Sigmoid colon (tissue), 7 donors: Measurements from ENCODE around the gene SOBP. TPM values are rescaled to one million over a fixed set of nuclear protein-coding genes. Genes with fewer than 3 reads are reported as not detected.

Experiments used
- DNase-seq: peaks from one replicate; pipeline ENCODE4 v3.0.0-alpha.2; 2019
- H3K27ac ChIP-seq, 4 donors: fragments of 200-600 bp; sonication (generic); one replicate each; pipeline ENCODE4 v1.5.1; 2016 to 2019; ENCODE audit warnings: mild to moderate bottlenecking in 1 of 4
- H3K27me3 ChIP-seq, 3 donors: fragments of 200-600 bp; sonication (generic); one replicate each; pipeline ENCODE4 v1.5.1; 2019; ENCODE audit warnings: mild to moderate bottlenecking in 1 of 3
- H3K36me3 ChIP-seq, 4 donors: fragments of 200-600 bp; sonication (generic); one replicate each; pipeline ENCODE4 v1.5.1; 2016 to 2019
- H3K4me1 ChIP-seq, 4 donors: fragments of 200-600 bp; sonication (generic); one replicate each; pipeline ENCODE4 v1.5.1; 2017 to 2019
- H3K4me3 ChIP-seq, 4 donors: fragments of 200-600 bp; sonication (generic); one replicate each; pipeline ENCODE4 v1.5.1; 2017 to 2019; ENCODE audit warnings: mild to moderate bottlenecking in 2 of 4, moderate library complexity in 1 of 4
- H3K9me3 ChIP-seq, 4 donors: fragments of 200-600 bp in 3 of 4; sonication (generic) in 3 of 4; one replicate each; pipeline versions ENCODE4 v1.5.1 to v1.6.1; 2013 to 2019
- EP300 ChIP-seq, 4 donors: sonication (generic); formaldehyde crosslinking; IDR thresholded peaks; one replicate each; pipeline ENCODE4 v1.6.1; 2017; ENCODE audit warnings: antibody characterized with exemption in 4 of 4
- POLR2A ChIP-seq, 2 donors: fragments of 450-650 bp; IDR thresholded peaks; one replicate each; pipeline ENCODE4 v1.6.1; 2016; ENCODE audit warnings: antibody characterized with exemption in 2 of 2, mild to moderate bottlenecking in 2 of 2, moderate library complexity in 2 of 2
- POLR2AphosphoS5 ChIP-seq, 4 donors: sonication (generic); formaldehyde crosslinking; IDR thresholded peaks; one replicate each; pipeline ENCODE4 v1.6.1; 2017; ENCODE audit warnings: antibody characterized with exemption in 4 of 4
- WGBS, 2 donors: extraction: QIAGEN DNeasy Blood & Tissue Kit; methylation state at CpG; one replicate each; pipeline ENCODE4 v1.1.7; 2013; 5-methylcytosine and 5-hydroxymethylcytosine counted together
- intact Hi-C: fragments of 100-400 bp; cut with DNase I; formaldehyde crosslinking; loops from one replicate; pipeline ENCODE4 v1.15.1; 2023
- polyA plus RNA-seq, 3 donors: library from polyadenylated mRNA; stranded (reverse); fragments of 200-250 nt; gene quantifications; one replicate each; pipeline ENCODE4 v1.2.3, GENCODE V29; 2013
- total RNA-seq, 4 donors: library from RNA; depleted of rRNA; stranded (reverse); fragments of >200 nt; gene quantifications; one replicate each; pipeline ENCODE4 v1.1.0, GENCODE V29; 2016
- TF ChIP-seq, protein P1 (sequence below), 4 experiments: fragments of 450-650 bp in 3 of 4; fragments of 200-600 bp in 1 of 4; IDR thresholded peaks; one replicate each; pipeline ENCODE4 v1.5.1; 2016 to 2019; ENCODE audit warnings: antibody characterized with exemption in 4 of 4, mild to moderate bottlenecking in 3 of 4, moderate library complexity in 2 of 4
- donor health status: healthy with polysubstance abuse.
- donor health status: Bipolar disorder and iron deficiency.
- donor health status: healthy.

Gene SOBP
- total and polyA plus RNA-seq, 7 donors = 1.2 to 38.5 (median 16.8) TPM

DNA sequence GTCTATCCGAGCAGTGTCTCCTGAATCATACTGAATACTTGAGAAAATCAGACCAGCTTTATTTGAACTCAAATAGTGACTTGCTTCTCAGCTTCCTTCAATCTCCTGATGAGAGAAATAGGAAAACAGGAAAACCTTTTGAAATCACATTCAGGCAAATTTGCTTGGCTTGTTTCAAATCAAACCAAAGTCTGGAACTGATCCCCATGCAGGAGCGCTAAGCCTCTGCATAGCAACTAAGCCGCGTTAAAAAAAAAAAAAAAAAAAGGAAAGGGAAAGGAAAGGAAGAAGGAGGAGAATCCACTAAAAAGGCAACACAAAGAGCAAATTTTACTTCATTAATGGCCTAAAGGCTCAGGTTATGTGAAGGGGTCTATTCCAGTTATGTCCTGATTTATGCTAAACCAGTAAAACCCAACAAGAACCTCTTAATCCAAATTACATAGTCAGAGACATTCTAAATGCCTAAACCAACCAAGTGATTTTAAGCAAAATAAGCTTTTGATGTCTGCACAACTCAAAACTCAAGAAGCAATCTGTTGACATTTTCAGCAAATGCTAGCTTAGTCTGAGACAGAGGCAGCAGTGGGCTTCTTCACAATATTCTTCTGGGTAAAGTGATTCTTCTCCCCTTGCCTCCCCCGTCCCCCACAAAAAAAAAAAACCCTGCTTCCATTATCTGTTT, 112.5 kb downstream of the SOBP start:
- intact Hi-C loops = no loop called here
- H3K27me3 ChIP-seq = no peaks in the 10 kb centered on the region
- no peaks in the 10 kb centered on the region for H3K36me3 ChIP-seq
- H3K27ac ChIP-seq = no peak overlapping the region
- TF ChIP-seq EP300 (IDR thresholded peaks at IDR 0.05) = no peak
- TF ChIP-seq, protein P1, sequence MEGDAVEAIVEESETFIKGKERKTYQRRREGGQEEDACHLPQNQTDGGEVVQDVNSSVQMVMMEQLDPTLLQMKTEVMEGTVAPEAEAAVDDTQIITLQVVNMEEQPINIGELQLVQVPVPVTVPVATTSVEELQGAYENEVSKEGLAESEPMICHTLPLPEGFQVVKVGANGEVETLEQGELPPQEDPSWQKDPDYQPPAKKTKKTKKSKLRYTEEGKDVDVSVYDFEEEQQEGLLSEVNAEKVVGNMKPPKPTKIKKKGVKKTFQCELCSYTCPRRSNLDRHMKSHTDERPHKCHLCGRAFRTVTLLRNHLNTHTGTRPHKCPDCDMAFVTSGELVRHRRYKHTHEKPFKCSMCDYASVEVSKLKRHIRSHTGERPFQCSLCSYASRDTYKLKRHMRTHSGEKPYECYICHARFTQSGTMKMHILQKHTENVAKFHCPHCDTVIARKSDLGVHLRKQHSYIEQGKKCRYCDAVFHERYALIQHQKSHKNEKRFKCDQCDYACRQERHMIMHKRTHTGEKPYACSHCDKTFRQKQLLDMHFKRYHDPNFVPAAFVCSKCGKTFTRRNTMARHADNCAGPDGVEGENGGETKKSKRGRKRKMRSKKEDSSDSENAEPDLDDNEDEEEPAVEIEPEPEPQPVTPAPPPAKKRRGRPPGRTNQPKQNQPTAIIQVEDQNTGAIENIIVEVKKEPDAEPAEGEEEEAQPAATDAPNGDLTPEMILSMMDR (IDR thresholded peaks at IDR 0.05) = no peak
- TF ChIP-seq POLR2A (IDR thresholded peaks at IDR 0.05) = no peak
- TF ChIP-seq POLR2AphosphoS5 (IDR thresholded peaks at IDR 0.05) = no peak
- no peaks in the 10 kb centered on the region for H3K9me3 ChIP-seq
- WGBS, 2 donors = 83 to 92% methylated on average over 5 of the region's 5 CpGs
- no peak overlapping the region for H3K4me3 ChIP-seq
- DNase-seq = no peak
- H3K4me1 ChIP-seq = peaks cover 0 to 17% (median 3%) of the 10 kb centered on the region in 4 donors

DNA sequence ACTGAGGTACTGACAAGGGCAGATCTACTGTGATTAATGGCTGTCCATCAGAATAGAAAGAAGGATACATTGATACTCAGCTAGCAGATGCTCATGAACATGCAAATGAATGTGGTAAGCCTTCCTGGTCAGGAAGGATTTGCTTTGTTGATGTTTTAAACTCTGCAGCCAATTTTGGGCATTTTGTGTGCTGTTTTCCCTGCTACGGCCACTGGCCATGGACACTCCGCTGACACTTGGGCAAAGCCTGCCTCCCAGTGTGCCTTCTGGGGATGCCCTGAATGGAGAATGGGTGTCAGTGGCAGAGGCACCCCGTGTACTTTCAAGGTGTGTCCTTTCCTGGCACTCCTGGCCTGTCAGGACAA, 113.1 kb downstream of the SOBP start:
- Histone ChIP-seq H3K4me1 (peaks cover 0 to 17% (median 3%) of the 10 kb centered on the region in 4 donors), H3K9me3 (no peaks in the 10 kb centered on the region), H3K27ac (no peak overlapping the region), H3K27me3 (no peaks in the 10 kb centered on the region), H3K4me3 (no peak overlapping the region), H3K36me3 (no peaks in the 10 kb centered on the region)
- no peak for DNase-seq
- intact Hi-C loops = no loop called here
- WGBS, 2 donors = 67 to 77% methylated on average over 3 of the region's 3 CpGs
- TF ChIP-seq POLR2AphosphoS5 (IDR thresholded peaks at IDR 0.05) (no peak), POLR2A (IDR thresholded peaks at IDR 0.05) (no peak), EP300 (IDR thresholded peaks at IDR 0.05) (no peak)
- TF ChIP-seq, protein P1 (IDR thresholded peaks at IDR 0.05) = no peak

DNA sequence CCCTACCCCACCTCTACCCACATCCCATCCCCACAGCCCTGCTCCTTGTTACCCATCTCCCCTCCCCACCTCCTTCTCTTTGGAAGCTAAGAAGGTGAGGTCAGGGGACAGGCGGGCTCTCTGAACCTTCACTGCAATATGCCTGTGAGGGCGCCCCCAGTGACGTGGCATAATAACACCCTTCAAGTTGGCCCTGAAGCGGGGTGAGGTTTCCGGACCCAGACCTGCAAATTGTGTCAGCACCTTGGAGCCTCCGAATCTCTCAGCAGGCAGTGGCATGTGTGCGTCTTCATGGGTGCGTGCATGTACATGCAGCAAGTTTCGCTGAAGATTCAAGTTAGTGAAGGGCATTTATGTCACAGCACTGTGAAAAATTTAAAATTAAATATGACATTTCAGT, 114.6 kb downstream of the SOBP start:
- WGBS, 2 donors = 96 to 98% methylated on average over 9 of the region's 9 CpGs
- intact Hi-C loops = no loop called here
- no peak for TF ChIP-seq EP300 (IDR thresholded peaks at IDR 0.05)
- TF ChIP-seq POLR2A (IDR thresholded peaks at IDR 0.05) = no peak
- TF ChIP-seq, protein P1 (IDR thresholded peaks at IDR 0.05) = no peak
- TF ChIP-seq POLR2AphosphoS5 (IDR thresholded peaks at IDR 0.05) = no peak
- Histone ChIP-seq H3K27ac (no peak overlapping the region), H3K4me3 (no peak overlapping the region), H3K9me3 (no peaks in the 10 kb centered on the region), H3K4me1 (peaks cover 0 to 17% (median 3%) of the 10 kb centered on the region in 4 donors), H3K27me3 (no peaks in the 10 kb centered on the region), H3K36me3 (no peaks in the 10 kb centered on the region)
- DNase-seq = no peak

DNA sequence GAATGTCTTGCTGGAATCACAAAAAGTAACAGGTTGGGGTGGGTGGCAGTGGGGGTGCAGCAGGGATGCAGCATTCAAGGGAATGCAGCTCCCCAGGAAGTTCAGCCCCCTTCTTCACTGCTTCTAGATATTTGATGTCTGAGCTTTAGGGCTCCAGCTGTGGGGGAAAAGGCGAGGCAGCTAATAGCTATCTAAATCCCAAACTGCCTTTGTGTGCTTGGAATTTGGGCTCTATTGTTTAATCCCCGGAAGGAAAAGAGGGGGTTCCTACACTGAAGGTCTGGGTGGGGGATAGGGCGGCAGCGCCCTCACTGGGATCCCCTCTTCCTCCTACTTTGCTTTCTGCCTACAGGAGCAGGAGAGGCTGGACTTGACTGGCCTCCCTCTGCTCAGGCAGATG, 116.5 kb downstream of the SOBP start:
- Histone ChIP-seq H3K4me1 (peaks cover 0 to 22% (median 5%) of the 10 kb centered on the region in 4 donors), H3K27me3 (no peaks in the 10 kb centered on the region), H3K36me3 (no peaks in the 10 kb centered on the region), H3K4me3 (no peak overlapping the region), H3K9me3 (no peaks in the 10 kb centered on the region), H3K27ac (no peak overlapping the region)
- DNase-seq = no peak
- 86 to 93% methylated on average over 4 of the region's 4 CpGs for WGBS, 2 donors
- TF ChIP-seq POLR2A (IDR thresholded peaks at IDR 0.05) (no peak), POLR2AphosphoS5 (IDR thresholded peaks at IDR 0.05) (no peak), EP300 (IDR thresholded peaks at IDR 0.05) (no peak)
- TF ChIP-seq, protein P1 (IDR thresholded peaks at IDR 0.05) = no peak
- intact Hi-C loops = no loop called here

DNA sequence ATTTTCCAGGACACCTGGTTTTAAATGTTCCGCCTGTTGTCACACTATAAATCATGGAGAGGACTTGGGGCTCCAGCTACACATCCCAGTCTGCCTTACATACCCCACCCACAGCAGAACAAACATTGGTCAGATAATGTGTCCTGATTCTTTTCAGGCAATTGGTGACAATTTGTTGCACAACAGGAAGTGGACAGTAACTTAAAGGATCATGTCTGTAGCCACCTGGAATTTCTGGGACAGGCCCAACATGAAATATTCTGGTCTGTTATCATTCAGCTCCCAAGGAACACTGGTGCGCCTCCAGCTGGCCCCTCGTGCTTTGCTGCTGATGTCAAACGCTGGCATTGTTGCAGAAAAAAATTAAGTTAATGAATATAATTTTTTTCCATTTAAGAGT, 117.2 kb downstream of the SOBP start:
- Histone ChIP-seq H3K27me3 (no peaks in the 10 kb centered on the region), H3K4me3 (no peak overlapping the region), H3K36me3 (no peaks in the 10 kb centered on the region), H3K9me3 (no peaks in the 10 kb centered on the region), H3K27ac (no peak overlapping the region), H3K4me1 (peaks cover 0 to 21% (median 5%) of the 10 kb centered on the region in 4 donors)
- intact Hi-C loops = no loop called here
- WGBS, 2 donors = 42 to 62% methylated on average over 4 of the region's 4 CpGs
- DNase-seq = peak; percentile 83
- TF ChIP-seq POLR2A (IDR thresholded peaks at IDR 0.05) (no peak), POLR2AphosphoS5 (IDR thresholded peaks at IDR 0.05) (peak in 1 of 4 donors; percentile 14)
